ENCODE results near the gene NFATC4. TPM values are rescaled to one million over a fixed set of nuclear protein-coding genes. Genes with fewer than 3 reads are reported as not detected.
A peak's percentile ranks its signal among the peaks of the same experiment; 100 is the strongest.

NFATC4 gene
- total RNA-seq, 1 experiment from 2014 or later: 0.44 TPM

GRCh38 chr14:24408764-24409163 is 40.8 kb downstream of the NFATC4 start:
- no peak for DNase-seq (ENCODE audit: low read depth)

GRCh38 chr14:24409192-24409591 is 41.2 kb downstream of the NFATC4 start:
- no peak for DNase-seq (ENCODE audit: low read depth)

- no peak for DNase-seq (ENCODE audit: low read depth)
Measured at GRCh38 chr14:24409956-24410355, 42.0 kb downstream of the NFATC4 start.

GRCh38 chr14:24411443-24412389 is 43.7 kb downstream of the NFATC4 start:
- peak; percentile 31 for DNase-seq (ENCODE audit: low read depth)

GRCh38 chr14:24414077-24414476 is 46.1 kb downstream of the NFATC4 start:
- DNase-seq (ENCODE audit: low read depth): no peak

GRCh38 chr14:24414732-24415420 is 46.9 kb downstream of the NFATC4 start:
- no peak for DNase-seq (ENCODE audit: low read depth)

GRCh38 chr14:24415421-24416253 is 47.7 kb downstream of the NFATC4 start:
- DNase-seq (ENCODE audit: low read depth): no peak

GRCh38 chr14:24416254-24416931 is 48.4 kb downstream of the NFATC4 start:
- no peak for DNase-seq (ENCODE audit: low read depth)

GRCh38 chr14:24416932-24417619 is 49.1 kb downstream of the NFATC4 start:
- DNase-seq (ENCODE audit: low read depth): no peak

GRCh38 chr14:24417832-24418491 is 50.0 kb downstream of the NFATC4 start:
- DNase-seq (ENCODE audit: low read depth): no peak

GRCh38 chr14:24418492-24418873 is 50.5 kb downstream of the NFATC4 start:
- peak; percentile 44 for DNase-seq (ENCODE audit: low read depth)

GRCh38 chr14:24422261-24422660 is 54.3 kb downstream of the NFATC4 start:
- DNase-seq (ENCODE audit: low read depth): peak; percentile 9

- DNase-seq (ENCODE audit: low read depth): no peak
Measured at GRCh38 chr14:24422694-24423601, 55.0 kb downstream of the NFATC4 start.

- DNase-seq (ENCODE audit: low read depth): peak; percentile 48
Measured at GRCh38 chr14:24425704-24426103, 57.7 kb downstream of the NFATC4 start.

- DNase-seq (ENCODE audit: low read depth): no peak
Measured at GRCh38 chr14:24426150-24426911, 58.3 kb downstream of the NFATC4 start.

- no peak for DNase-seq (ENCODE audit: low read depth)
Measured at GRCh38 chr14:24426912-24427536, 59.0 kb downstream of the NFATC4 start.

- DNase-seq (ENCODE audit: low read depth): no peak
Measured at GRCh38 chr14:24427537-24428508, 59.8 kb downstream of the NFATC4 start.

Data from M059J (cell line).